HepG2 (cell line): ENCODE measurements around the gene PTK7. TPM values are rescaled to one million over a fixed set of nuclear protein-coding genes. Genes with fewer than 3 reads are reported as not detected.

Experiments
- ATRX ChIP-seq: sonication (generic); formaldehyde crosslinking; IDR thresholded peaks from 2 replicates; pipeline ENCODE4 v1.4.0; 2020; ENCODE audit warnings: missing genetic modification reagents, borderline replicate concordance
- CEBPG ChIP-seq: IDR thresholded peaks from 2 replicates; pipeline ENCODE4 v1.6.1; 2016
- CHD2 ChIP-seq: IDR thresholded peaks from 2 replicates; pipeline ENCODE4 v1.6.1; 2011; ENCODE audit warnings: low read depth, low read length, improper control_type of control experiment
- FOXJ3 ChIP-seq: sonication (generic); formaldehyde crosslinking; IDR thresholded peaks from 2 replicates; pipeline ENCODE4 v1.4.0; 2020; ENCODE audit warnings: missing genetic modification reagents, mild to moderate bottlenecking, borderline replicate concordance
- GATA4 ChIP-seq: sonication (generic); IDR thresholded peaks from 2 replicates; pipeline ENCODE4 v1.6.1; 2016; ENCODE audit warnings: antibody characterized with exemption, low read depth, borderline replicate concordance
- GATAD2A ChIP-seq: IDR thresholded peaks from 2 replicates; pipeline ENCODE4 v1.6.1; 2016
- KDM5A ChIP-seq: fragments of 200-600 bp; sonication (generic); IDR thresholded peaks from 2 replicates; pipeline ENCODE4 v1.7.0; 2018; ENCODE audit warnings: antibody characterized with exemption, mild to moderate bottlenecking, low read length, borderline replicate concordance
- KLF9 ChIP-seq: IDR thresholded peaks from 2 replicates; pipeline ENCODE4 v1.6.1; 2016; ENCODE audit warnings: low read depth
- RNF2 ChIP-seq: fragments of 450-650 bp; conservative IDR thresholded peaks from 2 replicates; pipeline ENCODE4 v1.6.1; 2016; ENCODE audit warnings: low read depth
- SIX1 ChIP-seq: sonication (generic); formaldehyde crosslinking; IDR thresholded peaks from 2 replicates; pipeline ENCODE4 v1.4.0; 2020; ENCODE audit warnings: missing genetic modification reagents, borderline replicate concordance
- SOX5 ChIP-seq: IDR thresholded peaks from 2 replicates; pipeline ENCODE4 v1.6.1; 2016; ENCODE audit warnings: borderline replicate concordance
- ZNF274 ChIP-seq: sonication (generic); formaldehyde crosslinking; IDR thresholded peaks from 2 replicates; pipeline ENCODE4 v1.5.1; 2020; ENCODE audit warnings: mild to moderate bottlenecking, missing genetic modification reagents
- ZNF280D ChIP-seq: sonication (generic); formaldehyde crosslinking; IDR thresholded peaks from 2 replicates; pipeline ENCODE4 v1.5.1; 2020; ENCODE audit warnings: mild to moderate bottlenecking, missing genetic modification reagents
- ZNF317 ChIP-seq: sonication (generic); formaldehyde crosslinking; IDR thresholded peaks from 2 replicates; pipeline ENCODE4 v1.5.0; 2020; ENCODE audit warnings: mild to moderate bottlenecking, missing genetic modification reagents
- ZNF431 ChIP-seq: sonication (generic); formaldehyde crosslinking; IDR thresholded peaks from 2 replicates; pipeline ENCODE4 v1.9.0; 2022; ENCODE audit warnings: missing genetic modification reagents, low read depth, mild to moderate bottlenecking, borderline replicate concordance
- ZNF552 ChIP-seq: sonication (generic); formaldehyde crosslinking; IDR thresholded peaks from 2 replicates; pipeline ENCODE4 v1.9.0; 2022; ENCODE audit warnings: missing genetic modification reagents, mild to moderate bottlenecking, borderline replicate concordance
- ZNF75D ChIP-seq: sonication (generic); formaldehyde crosslinking; IDR thresholded peaks from 2 replicates; pipeline ENCODE4 v1.8.1; 2023; ENCODE audit warnings: missing genetic modification reagents, mild to moderate bottlenecking, borderline replicate concordance
- ZNF792 ChIP-seq: IDR thresholded peaks from 2 replicates; pipeline ENCODE4 v1.6.1; 2016
- ZSCAN12 ChIP-seq: sonication (generic); formaldehyde crosslinking; IDR thresholded peaks from 2 replicates; pipeline ENCODE4 v1.9.0; 2021; ENCODE audit warnings: mild to moderate bottlenecking, missing genetic modification reagents
- polyA plus RNA-seq, 8 experiments: library from polyadenylated mRNA; depleted of rRNA in 3 of 8; stranded (reverse) in 7 of 8; unstranded in 1 of 8; fragments of >200 nt; fragmentation: Illumina TruSeq in 4 of 8; extraction: Trizol in 4 of 8; gene quantifications; 2 replicates each; pipeline versions ENCODE4 v1.2.1 to v1.2.3, GENCODE V29; 2011 to 2016; ENCODE audit warnings: low read depth in 4 of 8, missing spikeins in 1 of 8, mixed read lengths in 1 of 8; ENCODE audit not compliant: insufficient read depth in 1 of 8
- total RNA-seq, 5 experiments: library from RNA; depleted of rRNA; stranded (reverse); fragments of >200 nt; fragmentation: Illumina TruSeq; extraction: Trizol; gene quantifications; 2 replicates each; pipeline ENCODE4 v1.2.3, GENCODE V29; 2016; ENCODE audit warnings: low read depth in 1 of 5
- TF ChIP-seq, protein P1 (sequence below): sonication (generic); formaldehyde crosslinking; IDR thresholded peaks from 2 replicates; pipeline ENCODE4 v1.4.0; 2020; ENCODE audit warnings: missing genetic modification reagents
- TF ChIP-seq, protein P2 (sequence below): sonication (generic); formaldehyde crosslinking; IDR thresholded peaks from 2 replicates; pipeline ENCODE4 v1.8.0; 2023; ENCODE audit warnings: mild to moderate bottlenecking, missing genetic modification reagents
- TF ChIP-seq, protein P3 (sequence below): IDR thresholded peaks from 2 replicates; pipeline ENCODE4 v1.6.1; 2016; ENCODE audit warnings: low read depth
- TF ChIP-seq, protein P4 (sequence below): sonication (generic); formaldehyde crosslinking; IDR thresholded peaks from 2 replicates; pipeline ENCODE4 v1.8.0; 2022; ENCODE audit warnings: low read depth, missing genetic modification reagents

Gene PTK7
- total and polyA plus RNA-seq, 2 of the 13 experiments (the other 11 are each of a cell fraction or from before 2014, with no cell fraction given): 98.5 to 99.8 TPM

GRCh38 chr6:43172104-43173007, 96.2 kb downstream of the PTK7 start (continued):
- TF ChIP-seq, protein P1, sequence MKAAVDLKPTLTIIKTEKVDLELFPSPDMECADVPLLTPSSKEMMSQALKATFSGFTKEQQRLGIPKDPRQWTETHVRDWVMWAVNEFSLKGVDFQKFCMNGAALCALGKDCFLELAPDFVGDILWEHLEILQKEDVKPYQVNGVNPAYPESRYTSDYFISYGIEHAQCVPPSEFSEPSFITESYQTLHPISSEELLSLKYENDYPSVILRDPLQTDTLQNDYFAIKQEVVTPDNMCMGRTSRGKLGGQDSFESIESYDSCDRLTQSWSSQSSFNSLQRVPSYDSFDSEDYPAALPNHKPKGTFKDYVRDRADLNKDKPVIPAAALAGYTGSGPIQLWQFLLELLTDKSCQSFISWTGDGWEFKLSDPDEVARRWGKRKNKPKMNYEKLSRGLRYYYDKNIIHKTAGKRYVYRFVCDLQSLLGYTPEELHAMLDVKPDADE (CRISPR knock-in tag): no peak
- TF ChIP-seq KLF9 (no peak), ZSCAN12 (CRISPR knock-in tag) (no peak), ZNF280D (CRISPR knock-in tag) (no peak), ZNF431 (CRISPR knock-in tag) (no peak), SOX5 (CRISPR knock-in tag) (no peak), ZNF792 (CRISPR knock-in tag) (no peak), GATA4 (no peak), KDM5A (peak; percentile 21; the same call in 1 of the 2 replicates), CEBPG (CRISPR knock-in tag) (no peak), FOXJ3 (CRISPR knock-in tag) (no peak), ZNF274 (no peak), ZNF317 (CRISPR knock-in tag) (no peak), CHD2 (no peak), ATRX (CRISPR knock-in tag) (no peak), ZNF552 (CRISPR knock-in tag) (no peak), RNF2 (no peak), ZNF75D (CRISPR knock-in tag) (no peak), SIX1 (CRISPR knock-in tag) (no peak), GATAD2A (0 out of 2 replicates have a peak, but pooled peaks have one; percentile 9)
- TF ChIP-seq, protein P2, sequence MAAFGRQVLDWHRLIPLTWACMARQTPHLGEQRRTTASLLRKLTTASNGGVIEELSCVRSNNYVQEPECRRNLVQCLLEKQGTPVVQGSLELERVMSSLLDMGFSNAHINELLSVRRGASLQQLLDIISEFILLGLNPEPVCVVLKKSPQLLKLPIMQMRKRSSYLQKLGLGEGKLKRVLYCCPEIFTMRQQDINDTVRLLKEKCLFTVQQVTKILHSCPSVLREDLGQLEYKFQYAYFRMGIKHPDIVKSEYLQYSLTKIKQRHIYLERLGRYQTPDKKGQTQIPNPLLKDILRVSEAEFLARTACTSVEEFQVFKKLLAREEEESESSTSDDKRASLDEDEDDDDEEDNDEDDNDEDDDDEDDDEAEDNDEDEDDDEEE (CRISPR knock-in tag): 0 out of 2 replicates have a peak, but pooled peaks have one; percentile 14
- TF ChIP-seq, protein P3, sequence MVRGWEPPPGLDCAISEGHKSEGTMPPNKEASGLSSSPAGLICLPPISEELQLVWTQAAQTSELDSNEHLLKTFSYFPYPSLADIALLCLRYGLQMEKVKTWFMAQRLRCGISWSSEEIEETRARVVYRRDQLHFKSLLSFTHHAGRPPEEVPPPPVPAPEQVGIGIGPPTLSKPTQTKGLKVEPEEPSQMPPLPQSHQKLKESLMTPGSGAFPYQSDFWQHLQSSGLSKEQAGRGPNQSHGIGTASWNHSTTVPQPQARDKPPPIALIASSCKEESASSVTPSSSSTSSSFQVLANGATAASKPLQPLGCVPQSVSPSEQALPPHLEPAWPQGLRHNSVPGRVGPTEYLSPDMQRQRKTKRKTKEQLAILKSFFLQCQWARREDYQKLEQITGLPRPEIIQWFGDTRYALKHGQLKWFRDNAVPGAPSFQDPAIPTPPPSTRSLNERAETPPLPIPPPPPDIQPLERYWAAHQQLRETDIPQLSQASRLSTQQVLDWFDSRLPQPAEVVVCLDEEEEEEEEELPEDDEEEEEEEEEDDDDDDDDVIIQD (CRISPR knock-in tag): no peak
- TF ChIP-seq, protein P4, sequence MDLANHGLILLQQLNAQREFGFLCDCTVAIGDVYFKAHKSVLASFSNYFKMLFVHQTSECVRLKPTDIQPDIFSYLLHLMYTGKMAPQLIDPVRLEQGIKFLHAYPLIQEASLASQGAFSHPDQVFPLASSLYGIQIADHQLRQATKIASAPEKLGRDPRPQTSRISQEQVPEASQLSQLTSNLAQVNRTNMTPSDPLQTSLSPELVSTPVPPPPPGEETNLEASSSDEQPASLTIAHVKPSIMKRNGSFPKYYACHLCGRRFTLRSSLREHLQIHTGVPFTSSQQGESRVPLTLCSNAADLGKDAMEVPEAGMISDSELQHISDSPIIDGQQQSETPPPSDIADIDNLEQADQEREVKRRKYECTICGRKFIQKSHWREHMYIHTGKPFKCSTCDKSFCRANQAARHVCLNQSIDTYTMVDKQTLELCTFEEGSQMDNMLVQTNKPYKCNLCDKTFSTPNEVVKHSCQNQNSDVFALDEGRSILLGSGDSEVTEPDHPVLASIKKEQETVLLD (CRISPR knock-in tag): no peak
